ENCODE data around the gene CKM. TPM values are rescaled to one million over a fixed set of nuclear protein-coding genes. Genes with fewer than 3 reads are reported as not detected.
A peak's percentile ranks its signal among the peaks of the same experiment; 100 is the strongest.

The CKM gene
- total and polyA plus RNA-seq, 10 of the 15 experiments (the other 5 are each of a cell fraction or from before 2014, with no cell fraction given): 0.08 to 0.14 (median 0.13) TPM; not detected in 5

DNA sequence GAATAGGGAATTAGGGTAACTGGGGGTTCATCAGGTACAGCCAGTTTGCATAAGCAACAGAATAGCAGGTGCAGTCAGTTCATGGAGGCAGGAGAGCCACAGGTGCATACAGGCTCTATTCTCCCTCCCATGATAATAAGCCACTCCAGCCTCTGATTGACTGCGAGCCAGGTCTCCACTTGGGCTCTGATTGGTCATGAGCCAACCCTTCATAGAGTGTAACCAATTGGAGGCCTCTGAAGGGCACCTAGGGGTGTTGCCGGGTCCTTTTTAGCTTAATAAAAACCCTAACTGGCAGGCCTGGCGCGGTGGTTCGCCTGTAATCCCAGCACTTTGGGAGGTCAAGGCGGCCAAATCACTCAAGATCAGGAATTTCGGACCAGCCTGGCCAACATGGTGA is 8.7 kb upstream of the CKM start:
- ChIA-PET POLR2A (interaction anchor here (0.6 kb wide), 1 partner anchor 11 kb away, joined by 3 read pairs; no protein-coding TSS in a partner anchor), CTCF (no interaction called here), SMC1A (ENCODE audit: uncharacterized antibody, unreplicated experiment) (no interaction called here), RAD21 (ENCODE audit: unreplicated experiment) (no interaction called here)
- Histone ChIP-seq H3K27me3 (replicated peaks in 1 of 2; ENCODE audit: control insufficient read depth in 2 of 2, insufficient read depth in 2 of 2, low read length in 1 of 2) (no peaks in the 10 kb centered on the region), H3K27ac (ENCODE audit: control insufficient read depth, insufficient read depth) (no peak overlapping the region), H3K79me2 (ENCODE audit: control insufficient read depth, insufficient read depth, low read length) (no peaks in the 10 kb centered on the region), H2AFZ (ENCODE audit: control insufficient read depth, low read depth, low read length) (no peak overlapping the region), H3K4me3 (no peak overlapping the region), H3K4me1 (ENCODE audit: control insufficient read depth, insufficient read depth, low read length) (no peaks in the 10 kb centered on the region), H4K20me1 (ENCODE audit: control insufficient read depth, insufficient read depth) (no peaks in the 10 kb centered on the region), H3K9me3 (replicated peaks; ENCODE audit: control insufficient read depth, insufficient read depth, low read length) (no peaks in the 10 kb centered on the region), H3K4me2 (ENCODE audit: control insufficient read depth, insufficient read depth) (no peak overlapping the region), H3K36me3 (ENCODE audit: control insufficient read depth in 2 of 2, insufficient read depth in 2 of 2, low read length in 1 of 2) (no peaks in the 10 kb centered on the region), H3K9ac (ENCODE audit: control insufficient read depth, insufficient read depth, low read length) (no peak overlapping the region)
- in situ Hi-C loops (cut with MboI) (loop anchor here (10.0 kb wide), 1 partner anchor 427 kb away; the partner anchor contains the start of gene APOE), intact Hi-C loops (cut with micrococcal nuclease; ENCODE audit: unreplicated experiment) (loop anchor here (10.0 kb wide), 1 partner anchor 237 kb away; the partner anchor contains the start of gene PPP1R37)
- no TSS peak for BruUV-seq (replicated peaks)
- WGBS (ENCODE audit: insufficient coverage, insufficient replicate concordance, low lambda C conversion rate, missing lambda C conversion rate): 62% methylated on average over 7 of the region's 7 CpGs
- no peak for DNase-seq (ENCODE audit: low read depth, low spot score)
- TF ChIP-seq LARP7 (IDR thresholded peaks at IDR 0.05) (no peak), CREB1 (IDR thresholded peaks at IDR 0.05; ENCODE audit: low read depth) (no peak), RB1 (IDR thresholded peaks at IDR 0.05; ENCODE audit: borderline replicate concordance) (no peak), ZZZ3 (IDR thresholded peaks at IDR 0.05; ENCODE audit: control insufficient read depth, insufficient read length, low read depth) (no peak), CHD4 (IDR thresholded peaks at IDR 0.05) (no peak), GABPA (IDR thresholded peaks at IDR 0.05; ENCODE audit: low read depth) (no peak), EP300 (IDR thresholded peaks at IDR 0.05; ENCODE audit: borderline replicate concordance in 1 of 2, control insufficient read depth in 1 of 2, low read depth in 2 of 2, low read length in 2 of 2) (no peak), CBX5 (IDR thresholded peaks at IDR 0.05; ENCODE audit: low read depth) (no peak), POU2F2 (IDR thresholded peaks at IDR 0.05; ENCODE audit: borderline replicate concordance, low read depth, low read length) (no peak), SUPT20H (IDR thresholded peaks at IDR 0.05; ENCODE audit: borderline replicate concordance, control insufficient read depth, low read depth, low read length) (no peak), NFYB (IDR thresholded peaks at IDR 0.05; ENCODE audit: insufficient read depth, low read depth, low read length) (peak; percentile 47; the same call in 1 of the 2 replicates), ZBED1 (IDR thresholded peaks at IDR 0.05; ENCODE audit: borderline replicate concordance) (no peak), SREBF2 (IDR thresholded peaks at IDR 0.05; ENCODE audit: low read length) (no peak)
- TF ChIP-seq, protein P1, sequence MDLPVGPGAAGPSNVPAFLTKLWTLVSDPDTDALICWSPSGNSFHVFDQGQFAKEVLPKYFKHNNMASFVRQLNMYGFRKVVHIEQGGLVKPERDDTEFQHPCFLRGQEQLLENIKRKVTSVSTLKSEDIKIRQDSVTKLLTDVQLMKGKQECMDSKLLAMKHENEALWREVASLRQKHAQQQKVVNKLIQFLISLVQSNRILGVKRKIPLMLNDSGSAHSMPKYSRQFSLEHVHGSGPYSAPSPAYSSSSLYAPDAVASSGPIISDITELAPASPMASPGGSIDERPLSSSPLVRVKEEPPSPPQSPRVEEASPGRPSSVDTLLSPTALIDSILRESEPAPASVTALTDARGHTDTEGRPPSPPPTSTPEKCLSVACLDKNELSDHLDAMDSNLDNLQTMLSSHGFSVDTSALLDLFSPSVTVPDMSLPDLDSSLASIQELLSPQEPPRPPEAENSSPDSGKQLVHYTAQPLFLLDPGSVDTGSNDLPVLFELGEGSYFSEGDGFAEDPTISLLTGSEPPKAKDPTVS (IDR thresholded peaks at IDR 0.05; ENCODE audit: low read depth, low read length): no peak
- TF ChIP-seq, protein P2, sequence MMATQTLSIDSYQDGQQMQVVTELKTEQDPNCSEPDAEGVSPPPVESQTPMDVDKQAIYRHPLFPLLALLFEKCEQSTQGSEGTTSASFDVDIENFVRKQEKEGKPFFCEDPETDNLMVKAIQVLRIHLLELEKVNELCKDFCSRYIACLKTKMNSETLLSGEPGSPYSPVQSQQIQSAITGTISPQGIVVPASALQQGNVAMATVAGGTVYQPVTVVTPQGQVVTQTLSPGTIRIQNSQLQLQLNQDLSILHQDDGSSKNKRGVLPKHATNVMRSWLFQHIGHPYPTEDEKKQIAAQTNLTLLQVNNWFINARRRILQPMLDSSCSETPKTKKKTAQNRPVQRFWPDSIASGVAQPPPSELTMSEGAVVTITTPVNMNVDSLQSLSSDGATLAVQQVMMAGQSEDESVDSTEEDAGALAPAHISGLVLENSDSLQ (IDR thresholded peaks at IDR 0.05): 0 out of 2 replicates have a peak, but pooled peaks have one; percentile 26
- peak; percentile 34 for ATAC-seq
- FAIRE-seq: no peak
